GM18907 (cell line): Measurements from ENCODE around the gene PRMT5.

Source experiments
- ATAC-seq: cut with Tn5 transposase; IDR thresholded peaks from one replicate; pipeline ENCODE4 v1.9.1; 2021; ENCODE audit warnings: mild to moderate bottlenecking, moderate library complexity; ENCODE audit not compliant: unreplicated experiment

The PRMT5 gene

DNA sequence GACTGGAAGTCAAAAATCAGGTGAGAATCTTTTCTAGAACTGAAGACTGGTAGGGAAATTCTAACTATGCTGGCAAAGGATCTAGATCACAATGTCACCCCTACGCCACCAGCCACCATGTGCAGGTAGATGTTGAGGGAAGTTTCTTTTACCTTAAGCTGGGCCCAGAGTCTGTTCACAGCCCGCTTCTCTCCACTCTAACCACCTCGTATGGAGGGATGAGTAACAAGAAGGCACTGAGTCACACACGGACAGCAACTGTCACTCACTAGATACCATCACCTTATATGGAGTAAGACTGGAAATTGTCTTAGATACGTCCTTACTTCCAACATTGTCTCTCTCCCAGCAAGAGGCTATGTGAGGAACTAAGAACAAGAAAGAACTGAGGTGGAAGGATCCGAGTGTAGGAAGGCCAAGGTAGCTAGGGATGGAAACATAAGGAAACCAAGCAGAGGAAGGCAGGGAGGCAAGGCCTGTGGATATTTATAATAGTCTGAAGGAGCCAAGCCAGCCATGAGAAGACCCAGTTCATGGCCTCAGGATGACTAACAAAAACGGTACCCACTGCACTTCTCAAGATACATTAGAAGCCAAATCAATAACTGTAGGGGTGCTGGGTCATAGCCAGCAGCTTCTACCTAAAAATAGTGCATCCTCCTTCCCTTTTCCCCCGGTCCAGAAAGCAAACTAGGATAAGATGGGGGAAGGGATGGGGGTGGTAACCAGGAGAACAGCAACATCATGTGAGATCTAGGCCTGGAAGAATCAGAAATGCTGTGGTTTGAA is 30.7 kb downstream of the PRMT5 start:
- no peak for ATAC-seq

DNA sequence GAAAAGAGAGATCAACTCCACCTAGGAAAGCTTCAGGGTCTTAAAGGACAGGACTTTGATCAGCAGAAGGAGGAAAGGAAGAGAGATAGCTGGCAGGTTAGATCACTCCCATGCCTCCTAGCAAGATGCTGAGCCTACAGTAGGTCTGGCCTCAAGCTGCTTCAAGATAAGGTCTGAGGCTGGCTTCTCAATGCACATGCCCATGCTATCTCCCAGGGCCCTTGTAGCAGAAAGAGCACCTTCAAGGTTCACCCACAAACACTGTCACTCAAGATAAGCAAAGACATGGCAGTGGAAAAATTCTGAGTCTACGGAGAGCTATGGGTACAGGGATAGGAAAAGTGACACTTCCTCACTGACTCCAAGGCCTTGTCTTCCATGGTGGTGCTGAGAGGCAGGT is 31.8 kb downstream of the PRMT5 start:
- ATAC-seq, result no peak

DNA sequence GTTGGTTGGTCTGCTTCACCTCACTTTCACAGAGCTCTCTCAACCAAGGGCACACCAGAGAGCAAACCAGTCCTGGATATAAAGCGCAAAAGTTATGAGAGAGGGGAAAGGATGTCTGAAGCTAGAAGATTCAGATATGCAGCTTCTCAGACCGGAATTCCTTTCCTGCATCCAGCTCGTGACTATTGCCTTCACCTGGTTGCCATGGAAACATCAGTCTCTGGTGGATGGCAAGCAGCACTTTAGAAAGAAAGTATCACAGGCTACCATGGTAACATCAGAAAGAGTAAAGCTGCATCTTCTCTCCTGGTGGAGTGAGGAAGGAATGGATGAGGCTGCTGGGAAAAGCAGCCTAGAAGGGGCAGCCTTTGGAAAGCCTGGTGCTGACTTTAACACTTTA is 32.4 kb downstream of the PRMT5 start:
- ATAC-seq, result no peak

DNA sequence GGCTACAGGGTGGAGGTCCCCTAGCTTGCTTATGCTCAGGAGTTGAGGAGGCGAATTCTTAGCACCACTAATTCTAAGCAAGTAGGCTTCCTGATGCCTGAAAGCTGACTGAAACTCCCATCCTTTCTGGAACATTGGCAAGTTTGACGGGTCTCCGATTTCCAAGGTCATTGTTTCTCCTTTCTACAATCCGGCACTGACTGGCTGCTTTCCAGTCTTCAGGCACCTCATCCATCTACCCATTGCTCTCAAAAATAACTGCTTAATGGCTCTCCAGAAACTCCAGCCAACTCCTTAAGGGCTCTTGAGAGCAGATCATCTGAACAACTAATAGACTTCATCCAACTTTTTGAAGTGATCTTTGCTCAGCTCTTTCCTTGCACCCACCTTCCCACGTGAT is 32.8 kb downstream of the PRMT5 start:
- no peak for ATAC-seq

DNA sequence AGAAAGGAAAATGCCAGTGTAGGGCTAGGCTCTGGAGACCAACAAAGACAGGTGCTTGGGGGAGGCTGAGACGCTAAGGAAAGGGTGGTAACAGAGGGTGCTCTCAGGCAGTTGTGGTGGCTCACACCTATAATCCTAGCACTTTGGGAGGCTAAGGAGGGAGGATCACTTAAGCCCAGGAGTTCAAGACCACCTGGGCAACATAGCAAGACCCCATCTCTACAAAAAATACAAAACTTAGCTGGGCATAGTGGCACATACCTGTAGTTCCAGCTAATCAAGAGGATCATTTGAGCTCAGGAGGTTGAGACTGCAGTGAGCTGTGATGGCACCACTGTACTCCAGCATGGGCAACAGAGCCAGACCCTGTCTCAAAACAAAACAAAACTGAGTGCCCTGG is 33.8 kb downstream of the PRMT5 start:
- ATAC-seq, result no peak

DNA sequence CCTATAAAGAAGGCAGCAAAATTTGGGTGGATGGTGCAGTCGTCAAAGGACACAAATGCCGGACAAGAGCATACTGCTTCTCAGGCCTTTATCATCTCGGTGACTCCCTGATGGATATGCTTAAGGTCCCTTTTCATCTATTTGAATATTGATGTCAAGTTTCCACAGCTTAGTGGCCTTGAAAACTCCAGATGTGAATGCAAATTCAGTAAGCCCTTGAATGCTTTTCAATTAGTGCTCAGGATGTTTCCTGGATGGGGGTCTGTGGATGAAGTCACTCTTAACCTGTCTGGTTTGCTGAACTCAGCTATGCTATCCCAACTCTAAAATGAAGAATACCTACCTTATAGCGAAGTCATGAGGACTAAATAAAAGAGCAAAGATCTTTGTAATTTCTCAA is 35.5 kb downstream of the PRMT5 start:
- no peak for ATAC-seq

DNA sequence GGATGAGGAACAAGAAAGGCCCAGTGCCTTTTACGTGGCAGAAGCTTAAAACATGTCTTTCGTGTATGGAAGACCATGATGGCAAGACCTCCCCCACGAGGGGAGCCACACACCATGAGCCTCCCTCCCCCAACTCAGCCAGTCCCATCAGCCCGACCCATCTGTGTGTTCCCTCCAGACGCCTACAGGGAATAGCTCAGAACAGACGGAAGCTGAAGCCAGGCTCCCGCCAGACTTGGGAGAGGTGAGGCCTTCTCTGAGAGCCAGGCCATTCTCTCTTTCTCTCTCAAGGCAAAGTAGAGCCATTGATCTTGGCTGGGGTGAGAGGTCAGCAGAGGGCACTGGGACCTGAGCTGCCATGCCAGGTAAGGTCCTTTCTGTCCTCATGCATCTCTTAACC is 36.7 kb downstream of the PRMT5 start:
- ATAC-seq, result no peak

DNA sequence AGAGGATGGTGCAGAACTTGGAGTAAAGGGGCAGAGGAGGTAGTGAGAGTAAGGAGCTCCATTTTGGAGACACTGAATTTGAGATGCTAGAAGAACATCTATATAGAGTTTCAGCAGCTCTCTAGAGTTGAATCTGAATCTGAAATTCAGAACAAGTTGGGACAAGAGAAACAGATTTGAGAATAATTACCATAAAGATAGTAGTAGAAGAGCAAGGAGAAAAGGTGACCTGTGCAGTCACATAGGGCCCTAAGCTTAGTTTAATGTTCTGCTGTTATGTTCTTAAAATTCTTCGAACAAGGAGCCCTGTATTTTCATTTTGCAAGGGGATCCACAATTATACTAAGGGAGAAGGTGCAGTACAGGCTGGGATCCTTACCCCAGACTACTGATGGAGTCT is 38.8 kb downstream of the PRMT5 start:
- ATAC-seq, result no peak

DNA sequence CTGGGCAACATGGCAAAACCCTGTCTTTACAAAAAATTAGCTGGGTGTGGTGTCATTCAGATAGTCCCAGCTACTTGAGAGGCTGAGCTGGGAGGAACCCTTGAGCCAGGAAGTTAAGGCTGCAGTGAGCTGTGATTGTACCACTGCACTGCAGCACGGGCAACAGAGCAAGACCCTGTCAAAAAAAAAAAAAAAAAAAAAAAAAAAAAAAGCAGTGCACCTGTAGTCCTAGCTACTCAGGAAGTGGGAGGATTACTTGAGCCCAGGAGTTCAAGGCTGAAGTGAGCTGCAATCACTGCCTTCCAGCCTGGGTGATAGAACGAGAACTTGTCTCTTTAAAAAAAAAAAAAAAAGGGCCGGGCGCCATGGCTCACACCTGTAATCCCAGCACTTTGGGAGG is 40.5 kb downstream of the PRMT5 start:
- no peak for ATAC-seq

DNA sequence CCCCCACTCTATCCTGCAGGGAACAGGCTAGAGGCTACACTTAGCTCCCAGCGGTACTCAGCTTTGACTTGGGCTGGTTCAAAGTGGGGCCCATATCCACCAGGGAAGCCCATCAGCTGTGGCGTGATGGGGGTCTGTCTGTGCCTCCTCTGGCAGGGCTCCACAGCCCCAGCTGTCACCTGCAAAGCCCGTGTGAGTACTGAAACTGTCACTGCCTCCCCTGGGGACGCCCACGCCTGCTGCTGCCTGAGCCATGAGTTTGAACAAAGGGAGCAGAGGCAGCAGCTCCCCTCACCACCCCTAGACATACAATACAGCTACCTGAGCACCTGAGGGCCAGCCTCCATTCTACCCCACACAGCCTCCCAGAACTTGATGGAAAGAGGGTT is 41.2 kb downstream of the PRMT5 start:
- peak; percentile 43 for ATAC-seq

DNA sequence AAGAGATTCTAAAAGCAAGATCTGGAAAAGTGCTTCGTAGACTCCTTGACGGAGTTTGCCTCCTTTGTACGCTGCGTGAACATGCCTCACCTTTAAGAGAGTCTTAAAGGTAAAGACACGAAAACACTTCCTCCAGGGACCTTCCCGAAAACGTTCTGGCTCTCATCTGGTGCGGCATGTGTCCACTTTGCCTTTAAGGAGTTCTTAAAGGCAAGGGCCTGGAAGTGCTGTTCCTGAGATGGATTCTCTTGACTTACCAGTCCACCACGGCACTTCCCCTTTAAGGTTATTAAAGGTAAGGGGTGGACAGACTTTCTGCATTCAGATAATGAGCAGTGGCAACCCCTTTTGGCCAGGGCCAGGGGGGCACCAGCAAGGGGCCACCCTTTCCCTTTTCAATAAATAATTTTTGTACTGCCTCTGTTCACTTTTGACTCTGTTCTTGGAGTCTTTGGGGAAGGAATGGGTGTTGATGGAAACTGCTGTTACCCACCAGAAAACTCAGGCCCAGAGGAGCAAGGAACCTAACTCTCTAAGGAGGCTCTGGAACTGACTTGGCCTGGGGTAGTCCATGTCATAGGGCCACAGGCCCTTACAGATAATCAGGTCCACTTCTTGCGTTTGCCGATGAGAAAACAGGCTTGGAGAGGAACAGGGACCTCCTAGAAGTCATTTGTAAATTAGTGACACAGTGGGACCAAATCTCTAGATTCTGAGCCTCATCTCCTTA is 41.8 kb downstream of the PRMT5 start:
- peak; percentile 48 for ATAC-seq

DNA sequence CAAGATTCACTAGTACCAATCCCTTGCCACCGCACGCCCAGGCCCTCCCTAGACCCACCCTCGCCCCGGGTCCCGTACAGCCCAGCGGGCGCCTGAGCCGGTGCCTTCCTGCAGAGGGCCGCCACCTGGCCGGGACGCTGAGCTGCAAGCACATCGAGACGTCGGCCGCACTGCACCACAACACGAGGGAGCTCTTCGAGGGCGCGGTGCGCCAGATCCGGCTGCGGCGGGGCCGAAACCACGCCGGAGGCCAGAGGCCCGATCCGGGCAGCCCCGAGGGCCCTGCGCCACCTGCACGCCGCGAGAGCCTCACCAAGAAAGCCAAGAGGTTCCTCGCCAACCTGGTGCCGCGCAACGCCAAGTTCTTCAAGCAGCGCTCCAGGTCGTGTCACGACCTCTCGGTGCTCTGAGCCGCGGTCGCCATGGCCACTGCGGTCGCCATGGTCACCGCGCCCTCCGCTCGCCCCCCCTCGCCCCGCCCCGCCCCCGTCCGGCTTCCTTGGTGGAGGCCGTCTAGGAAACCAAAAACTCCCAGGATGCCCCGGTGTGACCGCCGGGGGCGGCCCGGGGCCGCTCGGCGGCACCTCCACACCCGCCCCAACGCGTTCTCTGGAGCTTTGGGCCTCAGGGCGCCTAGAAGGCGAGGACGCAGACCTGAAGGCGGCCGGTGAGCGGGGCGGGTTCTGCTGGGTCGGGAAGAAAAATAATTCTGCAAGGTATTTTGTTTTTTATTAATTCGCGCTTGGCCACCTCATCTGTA is 42.5 kb downstream of the PRMT5 start:
- peak; percentile 58 for ATAC-seq

DNA sequence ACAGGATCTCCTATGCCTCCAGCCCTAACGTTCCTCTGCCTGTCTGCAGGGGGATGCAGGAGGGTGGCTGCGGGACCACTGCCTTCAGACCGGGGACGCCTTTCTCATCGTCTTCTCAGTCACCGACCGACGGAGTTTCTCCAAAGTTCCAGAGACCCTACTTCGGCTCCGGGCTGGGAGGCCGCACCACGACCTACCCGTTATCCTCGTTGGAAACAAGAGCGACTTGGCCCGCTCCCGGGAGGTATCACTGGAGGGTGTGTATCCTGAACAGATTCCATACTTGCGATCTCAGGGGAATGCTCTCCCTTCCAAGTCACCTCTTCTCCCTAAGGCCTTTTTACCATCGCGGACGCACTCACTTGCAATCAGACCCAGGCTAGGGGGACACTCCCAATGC is 43.2 kb downstream of the PRMT5 start:
- no peak for ATAC-seq

DNA sequence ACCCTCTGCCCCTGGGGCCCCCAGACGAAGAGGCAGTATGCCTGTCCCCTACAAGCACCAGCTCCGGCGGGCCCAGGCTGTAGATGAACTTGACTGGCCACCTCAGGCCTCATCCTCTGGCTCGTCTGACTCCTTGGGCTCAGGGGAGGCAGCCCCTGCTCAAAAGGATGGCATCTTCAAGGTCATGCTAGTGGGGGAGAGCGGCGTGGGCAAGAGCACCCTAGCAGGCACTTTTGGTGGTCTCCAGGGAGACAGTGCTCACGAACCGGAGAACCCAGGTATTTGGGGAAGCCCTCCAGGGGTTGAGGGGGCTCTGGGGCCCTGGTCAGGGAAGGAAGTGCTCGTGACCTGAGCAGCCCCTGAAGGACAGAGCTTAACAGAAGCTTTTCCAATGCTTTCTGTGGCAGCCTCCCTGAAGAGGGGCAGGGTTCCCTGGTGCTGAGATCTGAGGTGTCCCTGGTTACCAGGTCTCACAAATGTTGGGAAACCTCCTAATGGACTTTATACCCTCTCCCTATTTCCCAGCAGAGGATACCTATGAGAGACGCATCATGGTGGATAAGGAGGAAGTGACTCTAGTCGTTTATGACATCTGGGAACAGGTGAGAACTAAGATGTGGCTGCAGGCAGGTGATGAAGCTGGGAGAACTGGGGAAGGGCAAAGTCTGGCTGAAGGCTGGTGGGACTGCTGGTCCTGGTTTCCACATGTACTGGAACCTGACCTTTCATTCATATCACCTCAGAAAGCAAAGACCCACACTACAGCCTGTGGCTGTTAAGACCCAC is 44.2 kb downstream of the PRMT5 start:
- ATAC-seq, result no peak

DNA sequence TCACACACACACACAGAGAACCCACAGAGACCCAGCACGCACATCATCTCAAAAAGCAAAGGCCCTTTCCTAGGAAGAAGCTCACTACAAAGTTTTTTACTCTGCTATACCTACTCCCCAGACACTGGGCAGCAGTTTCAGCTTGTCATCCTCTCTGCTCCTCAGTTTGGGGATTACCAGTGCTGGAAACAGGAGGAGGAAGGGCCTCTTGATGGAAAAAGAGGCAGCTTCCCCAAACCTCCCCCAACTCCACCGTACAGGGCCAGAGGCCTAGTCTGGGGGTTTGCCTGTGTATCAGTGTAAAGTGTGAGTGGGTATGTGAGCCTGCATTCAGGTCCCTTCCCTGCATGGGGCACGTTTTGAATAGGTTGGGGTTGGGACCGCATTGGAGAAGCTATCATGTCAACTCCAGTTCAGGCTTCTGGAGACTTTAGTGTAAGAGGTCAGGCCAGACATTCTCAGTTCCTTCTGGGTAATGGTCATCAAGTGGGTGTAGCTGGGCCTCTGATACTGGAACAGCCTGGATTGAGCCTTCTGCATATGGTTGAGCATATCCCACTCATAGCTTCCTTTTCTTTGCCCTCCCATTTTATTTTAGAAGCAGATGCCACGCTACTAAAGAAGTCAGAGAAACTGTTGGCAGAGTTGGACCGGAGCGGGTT is 45.0 kb downstream of the PRMT5 start:
- ATAC-seq, result no peak

DNA sequence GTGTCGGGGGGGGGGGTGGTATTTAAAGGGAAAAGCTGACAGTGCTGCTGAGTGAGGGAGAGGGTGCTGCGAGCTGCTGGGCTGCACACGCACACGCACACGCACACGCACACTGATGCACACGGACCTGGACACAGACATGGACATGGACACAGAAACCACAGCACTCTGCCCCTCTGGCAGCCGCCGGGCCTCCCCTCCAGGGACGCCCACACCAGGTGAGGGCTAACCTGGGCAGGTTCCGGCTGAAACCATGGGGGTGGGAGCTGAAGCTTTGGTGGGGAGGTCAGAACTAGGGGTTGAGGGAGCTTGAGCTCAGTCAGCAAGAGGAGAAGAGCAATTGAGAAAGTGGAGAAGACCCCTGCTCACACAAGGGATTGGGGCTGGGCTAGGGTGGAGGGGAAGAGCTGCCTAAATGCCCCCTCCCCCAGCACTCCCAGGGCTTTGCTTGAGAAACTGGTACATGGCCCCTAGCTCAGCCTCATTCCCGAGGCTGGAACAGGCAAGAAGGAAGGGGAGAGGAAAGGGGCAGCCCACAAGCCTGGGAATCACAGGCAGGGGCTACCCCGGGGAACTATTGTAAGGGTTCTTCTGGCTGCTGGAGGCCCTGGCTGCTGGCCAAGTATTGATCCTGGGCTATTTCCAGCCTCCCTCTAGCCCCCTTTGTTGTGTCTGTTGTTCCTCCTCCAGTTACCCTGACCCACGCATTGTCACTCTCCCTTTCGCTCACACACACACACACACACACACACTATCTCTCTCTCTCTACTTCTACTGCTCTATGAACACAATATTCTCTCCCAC is 45.8 kb downstream of the PRMT5 start, which contains the start of gene REM2:
Gene REM2, plus strand, starts transcription at position 50 of the 804 bp plus-strand sequence. Its CDS starts 66 bp downstream, at position 116.
- ATAC-seq, result no peak

DNA sequence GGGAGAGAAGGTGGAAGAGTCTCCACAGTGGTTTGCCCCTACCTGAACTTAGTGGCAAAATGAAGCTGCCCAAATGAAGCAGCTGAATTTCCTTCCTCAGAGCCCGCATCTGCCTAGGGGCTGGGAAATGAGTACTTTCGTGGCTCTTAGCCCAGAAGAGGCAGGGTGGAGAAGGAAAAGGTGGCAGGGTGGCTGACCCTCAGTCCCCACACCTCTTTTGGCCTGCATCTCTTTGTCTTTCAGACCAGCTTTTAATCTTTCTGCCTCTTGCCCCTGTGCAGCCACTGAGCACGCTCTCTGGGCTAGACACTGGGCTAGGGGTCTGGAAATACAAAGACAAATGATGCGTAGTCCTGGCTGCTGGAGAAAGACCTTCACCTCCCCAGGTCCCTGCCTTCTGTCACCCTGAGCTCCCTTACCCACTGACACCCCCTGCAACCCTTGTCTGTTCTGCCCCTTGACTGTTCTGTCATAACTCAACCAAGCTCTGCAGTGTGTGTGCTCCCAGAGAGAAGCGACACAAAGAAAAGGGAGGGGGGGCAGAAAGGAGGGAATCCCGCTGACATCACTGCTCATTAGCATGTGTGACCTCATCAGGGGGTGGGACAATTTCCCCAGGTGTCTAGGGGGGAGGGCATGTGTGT is 46.5 kb downstream of the PRMT5 start:
- no peak for ATAC-seq

DNA sequence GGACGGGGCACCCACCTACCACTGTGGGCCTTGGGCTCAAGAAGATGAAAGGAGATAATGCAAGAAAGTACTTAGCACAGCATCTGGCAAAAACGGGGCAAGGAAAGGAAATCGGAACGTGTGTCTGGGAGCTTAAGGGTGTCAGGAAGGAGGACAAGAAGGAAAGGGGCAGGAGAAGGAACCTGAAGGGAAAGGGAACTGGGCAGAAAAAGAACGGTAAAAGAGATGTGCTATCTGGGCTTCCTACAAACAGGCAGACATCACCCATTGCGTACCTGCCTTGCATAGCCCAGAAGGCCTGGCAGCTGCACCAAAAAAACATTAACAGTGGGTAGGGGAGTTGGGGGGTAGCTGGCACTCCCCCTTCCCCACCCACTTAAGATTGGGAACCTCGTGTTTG is 47.1 kb downstream of the PRMT5 start:
- no peak for ATAC-seq
